ENCODE measurements around the gene CTBP2. TPM values are rescaled to one million over a fixed set of nuclear protein-coding genes. Genes with fewer than 3 reads are reported as not detected.

Gene CTBP2
- total RNA-seq, 1 experiment from 2014 or later: 212 TPM

- Mint-ChIP-seq H3K4me3 (no peak overlapping the region), H3K27ac (peak overlapping the region; percentile 14 to 86 (median 41)), H3K36me3 (ENCODE audit: insufficient read depth in 1 of 3, low read depth in 3 of 3) (peaks cover 28 to 54% (median 43%) of the 10 kb centered on the region in 3 experiments), H3K27me3 (ENCODE audit: low read depth) (no peaks in the 10 kb centered on the region; the same call in none of the 2 replicates), H3K4me1 (peaks cover 71 to 72% of the 10 kb centered on the region in 2 experiments), H3K9me3 (no peaks in the 10 kb centered on the region)
- WGBS (ENCODE audit: extremely low coverage, insufficient read length, low lambda C conversion rate): no CpG with 5 or more reads among the region's 8 CpGs
- Histone ChIP-seq H3K27ac (ENCODE audit: insufficient read length, low read depth, low read length) (no peak overlapping the region), H3K79me2 (ENCODE audit: insufficient read depth, low read length) (peaks cover 60% of the 10 kb centered on the region; the same call in 1 of the 2 replicates), H2BK120ac (ENCODE audit: low read depth, low read length, poor library complexity, severe bottlenecking) (no peak overlapping the region), H2BK15ac (ENCODE audit: low read depth, low read length) (no peak overlapping the region), H3K23ac (ENCODE audit: insufficient read length, low read depth, low read length) (no peak overlapping the region), H4K91ac (ENCODE audit: insufficient read length, low read depth, low read length) (no peak overlapping the region), H3K9me3 (ENCODE audit: control insufficient read depth, low read depth, low read length) (no peaks in the 10 kb centered on the region), H2AFZ (ENCODE audit: low read length) (no peak overlapping the region), H2BK12ac (ENCODE audit: insufficient read length, low read depth, low read length) (no peak overlapping the region), H3K56ac (ENCODE audit: insufficient read length, low read depth, low read length) (no peak overlapping the region), H3K4ac (ENCODE audit: low read depth, low read length) (no peak overlapping the region), H3K4me1 (ENCODE audit: insufficient read depth, low read length) (peaks cover 10% of the 10 kb centered on the region; the same call in 1 of the 2 replicates), H3K4me2 (ENCODE audit: insufficient read depth, insufficient read length, low read length) (no peak overlapping the region), H4K20me1 (ENCODE audit: control insufficient read depth, insufficient read depth, insufficient read length) (peaks cover 6% of the 10 kb centered on the region), H3K9ac (ENCODE audit: extremely low read depth, insufficient read length, low read length) (no peak overlapping the region), H4K8ac (replicated peaks; ENCODE audit: insufficient read length, low read depth, low read length) (no peak overlapping the region), H3T11ph (ENCODE audit: low read length) (no peak overlapping the region), H3K23me2 (ENCODE audit: insufficient read length, low read depth, low read length, poor library complexity, severe bottlenecking) (no peaks in the 10 kb centered on the region), H4K5ac (ENCODE audit: insufficient read length, low read depth, low read length) (no peak overlapping the region), H2BK20ac (ENCODE audit: low read depth, low read length, poor library complexity, severe bottlenecking) (no peak overlapping the region), H2AK5ac (ENCODE audit: insufficient read length, low read length) (no peak overlapping the region), H3K14ac (ENCODE audit: insufficient read depth, low read length) (no peak overlapping the region), H3K27me3 (ENCODE audit: insufficient read depth, low read length) (no peaks in the 10 kb centered on the region), H2BK5ac (ENCODE audit: insufficient read length, low read length) (no peak overlapping the region), H3K18ac (ENCODE audit: insufficient read length, low read depth, low read length) (no peak overlapping the region), H3K79me1 (ENCODE audit: insufficient read depth, low read depth, low read length, poor library complexity, severe bottlenecking) (peaks cover 16% of the 10 kb centered on the region)
- TF ChIP-seq, protein P1, sequence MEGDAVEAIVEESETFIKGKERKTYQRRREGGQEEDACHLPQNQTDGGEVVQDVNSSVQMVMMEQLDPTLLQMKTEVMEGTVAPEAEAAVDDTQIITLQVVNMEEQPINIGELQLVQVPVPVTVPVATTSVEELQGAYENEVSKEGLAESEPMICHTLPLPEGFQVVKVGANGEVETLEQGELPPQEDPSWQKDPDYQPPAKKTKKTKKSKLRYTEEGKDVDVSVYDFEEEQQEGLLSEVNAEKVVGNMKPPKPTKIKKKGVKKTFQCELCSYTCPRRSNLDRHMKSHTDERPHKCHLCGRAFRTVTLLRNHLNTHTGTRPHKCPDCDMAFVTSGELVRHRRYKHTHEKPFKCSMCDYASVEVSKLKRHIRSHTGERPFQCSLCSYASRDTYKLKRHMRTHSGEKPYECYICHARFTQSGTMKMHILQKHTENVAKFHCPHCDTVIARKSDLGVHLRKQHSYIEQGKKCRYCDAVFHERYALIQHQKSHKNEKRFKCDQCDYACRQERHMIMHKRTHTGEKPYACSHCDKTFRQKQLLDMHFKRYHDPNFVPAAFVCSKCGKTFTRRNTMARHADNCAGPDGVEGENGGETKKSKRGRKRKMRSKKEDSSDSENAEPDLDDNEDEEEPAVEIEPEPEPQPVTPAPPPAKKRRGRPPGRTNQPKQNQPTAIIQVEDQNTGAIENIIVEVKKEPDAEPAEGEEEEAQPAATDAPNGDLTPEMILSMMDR (conservative IDR thresholded peaks at IDR 0.05): no peak
- no peak for DNase-seq
These were observed 95.5 kb downstream of the CTBP2 start for GRCh38 chr10:125064681-125065492.
